GM21423 (cell line): ENCODE data around the gene GALNT9.

ENCODE experiments used
- ATAC-seq: cut with Tn5 transposase; IDR thresholded peaks from one replicate; pipeline ENCODE4 v1.9.1; 2021; ENCODE audit warnings: mild to moderate bottlenecking, moderate library complexity; ENCODE audit not compliant: unreplicated experiment

The GALNT9 gene

GRCh38 chr12:132327336-132328171 lies 1.8 kb downstream of the GALNT9 start:
- ATAC-seq = no peak

DNA sequence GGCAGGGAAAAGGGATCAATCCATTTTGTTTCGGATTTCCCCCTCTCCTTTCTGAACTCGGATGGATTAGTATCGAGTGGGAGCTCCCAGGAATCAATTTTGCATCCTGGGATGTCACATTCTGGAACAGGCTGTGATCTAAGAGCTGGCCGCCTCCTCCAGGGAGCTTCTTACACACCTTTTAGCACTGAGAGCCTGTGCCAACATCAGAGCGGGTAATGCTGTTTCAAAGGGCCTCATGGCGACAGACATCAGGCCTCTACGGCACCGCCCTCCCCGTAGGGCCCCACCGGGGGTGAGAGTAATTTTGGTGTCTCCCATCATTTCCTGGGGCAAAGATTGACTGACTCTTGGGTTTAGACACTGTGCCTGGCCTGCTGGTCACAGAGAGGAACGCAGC lies 2.7 kb downstream of the GALNT9 start:
- no peak for ATAC-seq

DNA sequence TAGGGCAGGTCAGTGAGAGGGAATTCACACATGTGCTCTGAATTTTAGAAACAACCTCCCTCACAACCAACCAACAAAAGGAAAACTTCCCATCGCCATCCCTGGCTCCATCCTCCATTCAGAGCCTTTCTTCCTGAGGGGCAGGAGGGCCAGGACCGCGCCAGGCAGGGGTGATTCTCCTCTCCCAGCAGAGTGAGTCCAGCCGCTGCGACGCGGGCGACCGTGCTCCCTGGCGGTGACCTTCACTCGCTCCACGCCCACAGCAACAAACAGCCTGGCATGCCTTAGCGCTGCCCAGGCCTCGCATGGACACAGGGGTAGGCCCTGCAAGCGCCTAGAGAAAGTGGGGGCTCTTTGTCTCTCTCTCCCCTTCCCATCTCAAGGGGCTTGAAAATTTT lies 3.7 kb downstream of the GALNT9 start:
- no peak for ATAC-seq

- ATAC-seq = no peak
Observed at GRCh38 chr12:132324841-132325732, 4.3 kb downstream of the GALNT9 start.

GRCh38 chr12:132324173-132324572 lies 5.2 kb downstream of the GALNT9 start:
- no peak for ATAC-seq

- ATAC-seq = no peak
Observed at GRCh38 chr12:132323171-132324010, 6.0 kb downstream of the GALNT9 start.

DNA sequence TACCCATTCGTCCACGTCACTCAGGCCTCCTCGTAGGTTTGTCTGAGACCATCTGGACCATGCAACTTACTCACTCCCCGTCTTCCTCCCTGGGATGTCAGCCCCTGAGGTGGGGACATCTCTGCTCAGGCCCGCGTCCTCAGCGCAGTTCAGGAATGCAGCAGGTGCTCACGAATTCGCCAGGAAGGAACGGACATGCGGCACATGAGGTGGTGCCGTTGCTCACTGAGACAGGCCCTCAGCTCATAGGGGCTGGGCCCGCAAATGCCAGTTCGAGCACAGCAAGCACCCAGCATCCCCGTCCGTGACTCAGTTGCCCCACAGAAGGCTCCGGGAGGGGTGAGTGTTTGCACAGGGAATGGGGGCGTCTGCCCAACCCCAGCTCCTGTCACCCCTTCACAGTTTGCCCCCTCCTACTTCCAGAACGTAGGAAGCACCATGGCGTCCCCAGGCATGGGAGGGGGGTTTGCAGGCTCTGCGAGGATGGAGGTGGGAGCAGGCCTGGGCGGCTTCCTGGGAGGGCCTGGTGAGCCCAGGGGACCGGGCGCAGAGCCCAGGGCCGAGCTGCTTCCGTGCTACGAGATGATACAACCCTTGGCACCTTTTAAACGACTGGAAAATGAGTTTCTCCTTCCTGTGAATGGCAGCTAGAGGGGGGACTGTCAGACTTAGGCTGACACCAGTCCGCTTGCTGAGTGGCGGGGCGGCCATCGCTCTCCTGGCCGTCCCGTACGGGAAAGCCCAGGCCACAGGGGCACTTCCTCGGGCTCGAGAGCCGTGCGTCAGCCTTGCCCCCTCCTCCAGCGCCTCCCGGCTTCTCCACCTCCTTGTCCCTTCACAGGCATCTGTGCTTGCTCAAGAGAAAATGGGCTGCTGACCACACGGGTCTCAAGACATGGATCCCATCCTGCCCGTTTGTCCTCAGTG lies 6.9 kb downstream of the GALNT9 start:
- ATAC-seq = no peak

DNA sequence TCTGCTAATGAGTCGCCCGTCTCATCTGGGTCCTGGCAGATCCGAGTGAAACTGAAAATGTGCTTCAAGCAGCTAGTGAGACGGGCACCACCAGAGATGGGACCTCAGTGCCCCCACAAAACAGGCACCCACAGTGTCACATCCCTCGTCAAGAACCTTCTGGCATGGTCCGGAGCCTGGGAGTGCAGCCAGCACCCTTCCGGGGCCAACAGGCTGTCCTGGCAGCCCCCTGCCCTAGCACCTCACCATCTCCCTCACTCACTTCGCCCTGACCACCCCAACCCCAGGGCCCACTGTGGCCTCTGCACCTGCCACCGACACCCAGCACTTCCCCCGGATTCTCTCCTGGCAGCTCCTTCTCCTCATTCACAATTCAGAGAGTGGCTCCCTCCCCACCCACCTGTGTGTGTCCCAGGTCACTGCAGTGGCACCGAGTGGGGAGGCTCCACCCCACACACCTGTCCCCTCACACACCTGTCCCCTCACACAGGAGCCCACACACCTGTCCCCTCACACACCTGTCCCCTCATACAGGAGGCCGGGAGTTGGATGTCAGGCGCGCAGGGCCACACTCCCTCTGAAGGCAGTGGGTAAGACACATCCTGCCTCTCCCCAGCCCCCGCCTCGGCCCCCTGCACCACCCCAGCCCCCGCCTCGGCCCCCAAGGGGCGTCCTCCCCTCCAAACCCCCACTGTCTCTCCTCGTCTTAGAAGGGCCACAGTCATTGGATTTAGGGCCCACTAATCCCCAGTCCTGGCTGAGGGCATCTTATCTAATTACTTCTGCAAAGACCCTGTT lies 7.9 kb downstream of the GALNT9 start:
- no peak for ATAC-seq

- ATAC-seq = no peak
Observed at GRCh38 chr12:132320767-132321211, 8.6 kb downstream of the GALNT9 start.

DNA sequence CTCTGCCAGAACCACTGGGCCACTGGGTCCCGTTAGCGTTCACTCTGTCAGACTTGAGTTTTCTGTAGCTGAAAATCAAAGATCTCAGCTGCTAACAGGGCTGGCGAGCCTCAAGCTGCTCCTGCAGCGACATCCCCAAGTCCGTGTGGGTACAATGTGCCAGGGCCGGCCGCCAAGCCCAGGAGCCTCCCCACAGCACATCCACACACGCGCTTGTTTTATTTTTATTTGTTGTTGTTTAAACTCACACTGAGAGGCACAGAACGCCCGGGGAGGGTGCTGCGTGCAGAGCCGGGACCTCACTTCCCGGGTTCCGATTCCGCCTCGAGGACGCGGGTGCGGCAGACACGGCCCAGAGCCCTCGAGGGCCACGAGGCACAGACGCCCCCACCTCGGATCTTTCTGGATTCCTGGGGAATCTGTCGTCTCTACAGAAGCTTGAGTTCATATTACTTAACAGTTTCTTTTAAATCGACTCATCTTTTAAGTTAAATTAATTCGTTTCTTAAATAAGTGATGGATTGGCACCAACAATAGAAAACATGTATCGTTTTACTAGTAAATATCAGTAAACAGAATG lies 9.3 kb downstream of the GALNT9 start:
- no peak for ATAC-seq

DNA sequence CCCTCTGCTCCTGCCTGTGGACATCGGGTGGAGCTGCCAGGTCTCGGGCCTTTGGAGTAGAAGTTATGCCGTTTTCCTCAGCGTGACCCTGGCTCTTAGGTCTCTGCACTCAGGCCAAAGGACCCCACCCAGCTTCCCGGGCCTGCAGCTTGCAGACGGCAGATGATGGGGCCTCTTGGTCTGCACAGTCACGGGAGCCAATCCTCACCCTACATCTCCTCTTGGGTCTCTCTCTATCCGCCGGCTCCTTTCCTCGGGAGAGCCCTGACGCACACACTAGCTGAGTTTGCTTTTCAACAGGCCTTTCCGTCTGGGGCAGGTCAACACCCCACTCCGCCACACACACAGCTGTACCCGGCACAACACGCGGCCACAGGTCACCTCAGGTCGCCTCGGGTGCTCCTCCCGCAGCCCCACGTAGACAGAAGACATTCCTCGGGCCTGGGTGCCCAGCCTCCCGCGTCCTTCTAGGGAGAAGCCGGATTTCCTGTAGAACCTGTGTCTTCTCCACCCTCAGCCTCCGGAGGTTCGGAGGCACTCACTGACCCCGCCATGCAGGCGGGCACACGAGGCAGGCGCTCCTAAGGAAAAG lies 9.9 kb downstream of the GALNT9 start:
- no peak for ATAC-seq

- no peak for ATAC-seq
Observed at GRCh38 chr12:132318618-132319033, 10.8 kb downstream of the GALNT9 start.

- no peak for ATAC-seq
Observed at GRCh38 chr12:132318135-132318534, 11.3 kb downstream of the GALNT9 start.

DNA sequence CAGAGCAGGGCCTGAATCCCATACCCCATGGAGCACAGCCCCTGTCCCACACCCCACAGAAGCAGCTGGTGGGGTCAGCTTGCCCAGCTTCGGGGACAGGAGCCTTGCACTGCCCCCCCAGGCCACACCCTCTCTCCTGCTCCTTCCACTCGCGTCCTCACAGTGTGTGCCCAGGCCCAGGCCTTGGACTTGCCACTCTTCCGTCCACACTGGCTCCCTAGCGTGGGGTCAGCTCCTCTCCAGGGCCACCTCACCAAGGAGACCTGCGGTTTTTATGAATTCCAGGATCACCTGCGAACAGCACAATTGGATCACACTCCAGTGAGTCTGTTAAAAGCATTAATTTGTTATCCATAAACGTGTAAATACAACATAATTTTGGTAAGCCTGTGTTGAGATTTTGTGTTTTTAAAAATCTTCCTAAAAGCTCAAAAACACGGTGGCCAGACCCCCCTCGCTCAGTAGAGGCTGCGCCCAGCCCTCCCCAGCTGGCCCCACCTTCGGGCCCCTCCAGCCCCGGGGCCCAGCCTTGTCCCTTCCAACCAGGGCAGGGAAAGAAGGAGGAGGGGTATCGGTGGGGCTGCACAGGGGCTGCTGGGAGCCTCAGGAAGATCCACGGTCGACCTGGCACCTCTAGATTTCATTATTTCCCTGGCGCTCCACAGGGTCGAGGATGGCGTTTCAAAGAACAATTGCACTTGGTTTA lies 12.0 kb downstream of the GALNT9 start:
- no peak for ATAC-seq

DNA sequence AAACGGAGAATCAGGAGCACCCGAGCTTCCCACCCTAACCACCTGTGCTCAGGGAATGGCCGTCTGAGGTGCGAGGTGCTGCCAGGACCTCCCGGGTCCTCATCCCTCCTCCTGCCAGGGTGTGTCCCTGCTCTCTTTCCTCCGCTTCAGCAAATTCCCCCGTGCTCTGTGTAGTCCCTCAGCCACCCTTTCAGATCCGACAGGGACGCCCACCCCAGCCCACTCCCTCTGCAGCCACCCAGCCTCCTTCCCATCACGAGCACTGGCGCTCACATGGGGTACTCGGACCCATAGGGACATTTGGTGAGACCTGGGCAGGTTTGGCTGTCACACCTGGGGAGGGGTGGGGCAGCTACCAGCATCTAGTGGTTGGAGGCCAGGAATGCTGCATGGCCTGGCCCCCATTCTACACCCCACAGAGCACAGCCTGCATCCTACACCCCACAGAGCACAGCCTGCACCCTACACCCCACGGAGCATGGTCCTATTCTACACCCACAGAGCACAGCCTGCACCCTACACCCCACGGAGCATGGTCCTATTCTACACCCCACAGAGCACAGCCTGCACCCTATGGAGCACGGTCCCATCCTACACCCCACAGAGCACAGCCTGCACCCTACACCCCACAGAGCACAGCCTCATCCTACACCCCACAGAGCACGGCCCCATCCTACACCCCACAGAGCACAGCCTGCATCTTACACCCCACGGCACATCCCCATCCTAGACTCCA lies 12.7 kb downstream of the GALNT9 start:
- ATAC-seq = no peak

DNA sequence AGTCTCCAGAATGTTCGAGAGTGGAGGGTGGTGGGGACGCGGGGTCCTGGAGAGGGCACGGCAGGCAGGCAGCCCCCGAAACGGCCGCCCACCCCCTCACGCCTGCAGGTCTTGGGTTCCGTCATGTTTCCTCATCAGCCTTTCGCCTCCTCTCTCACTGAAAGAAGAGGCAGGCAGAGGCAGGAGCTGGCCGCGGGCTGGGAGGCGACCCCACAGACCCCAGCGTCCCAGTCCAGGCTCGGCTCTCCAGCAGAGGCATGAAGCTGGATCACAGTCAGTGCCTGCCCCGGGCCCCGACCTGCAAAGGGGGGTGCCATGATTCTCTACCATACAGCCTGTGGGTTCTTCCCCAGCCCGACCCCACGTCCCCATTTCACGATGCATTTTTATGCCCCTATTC lies 13.4 kb downstream of the GALNT9 start:
- no peak for ATAC-seq

GRCh38 chr12:132315507-132315906 lies 13.9 kb downstream of the GALNT9 start:
- no peak for ATAC-seq
